Activated CD8-positive, alpha-beta T cell treated with anti-CD3 and anti-CD28 coated beads, Interleukin-2, amount 10 ng/mL, durations not matched to agents 7 days and 5 days (primary cell): ENCODE measurements around the gene CACNA1B. TPM values are rescaled to one million over a fixed set of nuclear protein-coding genes. Genes with fewer than 3 reads are reported as not detected.
"Not testable (repeated sequence)": the region's sequence is repeated elsewhere in the genome, so short reads cannot be mapped to it uniquely, and the experiment has no call there.

Experiments used
- ATAC-seq: fragments of 150-1000 bp; cut with Tn5 transposase; one replicate; pipeline ENCODE4 v1.10.0; 2021; ENCODE audit warnings: moderate library complexity
- CTCF ChIA-PET: fragments of 350-600 bp; sonication (Branson Sonifier 250); formaldehyde crosslinking; loops from one replicate; lab custom pipeline; 2021; ENCODE audit warnings: antibody characterized with exemption; lab: Charles Lee
- POLR2A ChIA-PET: fragments of 350-600 bp; sonication (Branson Sonifier 250); formaldehyde crosslinking; loops from one replicate; lab custom pipeline; 2021; ENCODE audit warnings: antibody characterized with exemption; lab: Charles Lee
- DNase-seq: peaks from one replicate; pipeline ENCODE4 v3.0.0-alpha.2; 2020
- H3K27ac Mint-ChIP-seq: one replicate; pipeline ENCODE4 v1.8.0; 2021; ENCODE audit warnings: mild to moderate bottlenecking, mixed read lengths
- H3K27me3 Mint-ChIP-seq: one replicate; pipeline ENCODE4 v1.8.0; 2021; ENCODE audit warnings: low read depth, mixed read lengths
- H3K36me3 Mint-ChIP-seq: one replicate; pipeline ENCODE4 v1.8.0; 2021; ENCODE audit warnings: low read depth, mixed read lengths
- H3K4me1 Mint-ChIP-seq: one replicate; pipeline ENCODE4 v1.8.0; 2021; ENCODE audit warnings: low read depth, mixed read lengths
- H3K4me3 Mint-ChIP-seq: one replicate; pipeline ENCODE4 v1.8.0; 2021; ENCODE audit warnings: mild to moderate bottlenecking, mixed read lengths
- H3K9me3 Mint-ChIP-seq: one replicate; pipeline ENCODE4 v1.8.0; 2022; ENCODE audit warnings: mixed read lengths; ENCODE audit not compliant: insufficient read depth
- total RNA-seq, 2 experiments: library from RNA; stranded (reverse); gene quantifications; one replicate each; pipeline ENCODE4 v1.2.3, GENCODE V29; 2021

Gene CACNA1B
- total RNA-seq, 2 experiments from 2014 or later: not detected

DNA sequence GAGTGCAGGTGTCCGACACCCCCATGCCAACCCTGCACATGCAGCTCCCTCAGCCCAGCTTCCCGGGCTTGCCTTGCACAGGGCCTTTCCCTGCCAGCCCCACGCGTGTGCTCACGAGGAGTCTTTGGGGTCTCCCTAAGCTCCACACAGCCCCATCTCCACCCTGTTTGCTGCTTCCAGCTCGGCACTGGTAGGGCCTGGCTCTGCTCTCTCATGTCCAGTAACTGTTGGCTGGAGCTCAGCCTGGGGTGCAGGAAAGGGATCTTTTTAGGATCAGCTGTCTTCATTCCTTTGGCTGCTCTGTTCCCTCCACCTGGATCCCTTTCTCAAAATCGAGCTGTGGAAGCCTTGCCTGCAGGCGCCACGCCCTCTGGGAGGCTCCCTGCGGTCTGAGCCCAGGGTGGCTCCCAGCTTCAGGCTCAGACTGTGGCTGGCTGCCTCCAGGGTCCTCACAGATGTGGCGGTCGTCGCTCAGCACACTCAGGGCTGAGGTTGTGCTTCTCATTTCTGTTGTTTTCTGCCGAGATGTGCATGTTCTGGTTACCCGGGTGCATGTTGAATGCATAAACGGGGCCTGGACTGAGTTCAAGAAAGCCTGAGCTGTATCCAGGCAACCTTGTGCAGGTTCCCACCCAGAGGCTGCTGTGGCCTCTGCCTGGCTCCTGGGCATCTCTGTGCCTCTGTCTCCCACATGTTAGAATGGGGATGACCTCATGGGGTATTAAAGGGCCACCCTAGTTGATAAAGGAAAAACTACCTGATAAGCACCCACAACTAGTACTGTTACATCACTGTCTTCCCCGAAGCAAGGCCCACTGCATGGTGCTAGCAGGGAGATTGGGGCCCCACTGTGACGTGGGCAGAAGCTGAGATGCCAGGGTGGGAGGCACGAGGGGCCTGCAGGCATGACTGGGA lies 4.3 kb downstream of the CACNA1B start:
- no peaks in the 10 kb centered on the region for H3K4me1 Mint-ChIP-seq
- CTCF ChIA-PET: no interaction called here
- H3K9me3 Mint-ChIP-seq: no peaks in the 10 kb centered on the region
- H3K27me3 Mint-ChIP-seq: peaks cover 5% of the 10 kb centered on the region
- DNase-seq (no peak), ATAC-seq (no peak)
- H3K4me3 Mint-ChIP-seq: no peak overlapping the region
- POLR2A ChIA-PET: no interaction called here
- H3K36me3 Mint-ChIP-seq: no peaks in the 10 kb centered on the region
- H3K27ac Mint-ChIP-seq: no peak overlapping the region

DNA sequence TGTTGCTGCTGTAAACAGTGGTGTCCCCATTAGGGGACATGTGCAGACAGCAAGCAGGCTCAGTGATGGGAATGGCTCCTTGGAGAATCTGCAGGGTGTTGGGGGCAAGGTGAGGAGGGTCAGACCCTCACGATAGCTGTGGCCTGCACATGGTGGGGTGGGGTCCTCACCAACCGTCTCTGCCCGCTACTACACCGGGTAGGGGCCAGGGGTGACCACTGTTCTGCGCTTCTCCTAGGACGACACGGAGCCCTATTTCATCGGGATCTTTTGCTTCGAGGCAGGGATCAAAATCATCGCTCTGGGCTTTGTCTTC lies 4.9 kb downstream of the CACNA1B start:
- peaks cover 5% of the 10 kb centered on the region for H3K27me3 Mint-ChIP-seq
- no peaks in the 10 kb centered on the region for H3K4me1 Mint-ChIP-seq
- ChIA-PET CTCF (no interaction called here), POLR2A (no interaction called here)
- ATAC-seq: no peak
- no peaks in the 10 kb centered on the region for H3K9me3 Mint-ChIP-seq
- DNase-seq: no peak
- no peak overlapping the region for H3K4me3 Mint-ChIP-seq
- H3K36me3 Mint-ChIP-seq: no peaks in the 10 kb centered on the region
- no peak overlapping the region for H3K27ac Mint-ChIP-seq

- ATAC-seq, H3K9me3 Mint-ChIP-seq, POLR2A ChIA-PET, H3K4me1 Mint-ChIP-seq, CTCF ChIA-PET, H3K27ac Mint-ChIP-seq, H3K27me3 Mint-ChIP-seq, H3K36me3 Mint-ChIP-seq, DNase-seq, H3K4me3 Mint-ChIP-seq: not testable (repeated sequence)
Measured at GRCh38 chr9:137883977-137884376, 6.4 kb downstream of the CACNA1B start.

- ATAC-seq (peak; percentile 61), DNase-seq (peak; percentile 41)
- H3K27me3 Mint-ChIP-seq, H3K36me3 Mint-ChIP-seq, CTCF ChIA-PET, H3K4me3 Mint-ChIP-seq, H3K9me3 Mint-ChIP-seq, POLR2A ChIA-PET, H3K4me1 Mint-ChIP-seq, H3K27ac Mint-ChIP-seq: not testable (repeated sequence)
Measured at GRCh38 chr9:137884547-137884946, 7.0 kb downstream of the CACNA1B start.

DNA sequence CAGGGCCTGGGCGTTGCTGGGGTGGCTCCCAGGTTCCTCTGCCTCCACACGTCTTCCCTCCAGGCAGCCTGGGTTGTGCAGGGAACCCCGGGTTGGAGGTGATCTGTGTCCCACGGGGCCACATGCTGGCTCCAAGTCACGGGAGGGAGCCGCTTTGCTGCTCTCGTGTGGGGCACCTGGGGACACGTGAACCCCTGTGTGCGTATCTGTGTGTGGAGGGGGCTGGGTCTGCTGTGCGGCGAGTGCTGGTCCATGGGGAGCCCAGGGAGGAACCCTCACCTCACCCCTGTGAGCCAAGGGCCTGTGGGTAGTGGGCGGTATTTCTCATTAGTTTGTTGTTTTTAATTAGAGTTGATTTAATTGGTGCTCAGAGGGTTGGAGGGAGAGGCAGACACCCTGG lies 7.5 kb downstream of the CACNA1B start:
- H3K27ac Mint-ChIP-seq, POLR2A ChIA-PET, CTCF ChIA-PET, H3K36me3 Mint-ChIP-seq, DNase-seq, H3K27me3 Mint-ChIP-seq, ATAC-seq, H3K4me1 Mint-ChIP-seq, H3K4me3 Mint-ChIP-seq, H3K9me3 Mint-ChIP-seq: not testable (repeated sequence)

DNA sequence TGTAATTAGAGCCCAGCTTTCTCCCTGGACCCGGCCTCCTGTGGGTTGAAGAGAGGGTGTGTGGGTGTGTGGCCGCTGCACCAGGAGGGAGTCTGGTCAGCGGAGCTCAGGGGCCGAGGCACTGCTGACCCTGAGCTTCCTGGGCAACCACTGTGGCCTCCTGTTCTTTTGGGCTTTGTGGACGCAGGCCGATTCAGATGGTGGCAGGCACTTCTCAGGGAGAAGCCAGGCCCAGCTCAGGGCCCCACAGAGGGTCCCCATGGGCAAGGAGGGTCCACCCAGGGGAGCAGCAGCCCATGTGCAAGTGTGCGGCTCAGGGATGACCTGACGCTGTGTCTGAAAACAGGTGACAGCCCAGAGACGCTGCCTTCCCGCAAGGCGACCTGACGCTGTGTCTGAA lies 11.0 kb downstream of the CACNA1B start:
- H3K9me3 Mint-ChIP-seq, H3K27ac Mint-ChIP-seq, POLR2A ChIA-PET, H3K4me1 Mint-ChIP-seq, CTCF ChIA-PET, ATAC-seq, H3K27me3 Mint-ChIP-seq, H3K36me3 Mint-ChIP-seq, H3K4me3 Mint-ChIP-seq, DNase-seq: not testable (repeated sequence)

DNA sequence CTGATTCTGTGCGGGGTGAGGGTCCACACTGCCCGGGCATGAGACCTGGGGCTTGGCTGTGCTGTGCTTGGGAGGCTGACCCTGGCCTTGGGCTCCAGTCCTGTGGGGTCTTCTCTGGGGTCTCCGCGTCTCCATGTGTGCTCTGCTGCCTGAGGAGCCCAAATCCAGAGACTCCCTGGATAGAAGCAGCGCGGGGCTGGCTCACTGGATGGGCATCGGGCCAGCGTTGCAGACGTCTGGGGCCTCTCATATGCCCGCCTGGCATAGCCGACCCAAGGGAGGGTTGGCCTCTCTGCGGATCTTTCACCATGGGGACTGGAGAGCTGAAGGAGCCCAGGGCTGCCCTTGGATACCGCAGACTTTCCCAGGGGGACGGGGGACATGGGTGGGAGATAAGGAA lies 12.4 kb downstream of the CACNA1B start:
- H3K27ac Mint-ChIP-seq, H3K36me3 Mint-ChIP-seq, H3K27me3 Mint-ChIP-seq, DNase-seq, H3K4me1 Mint-ChIP-seq, H3K4me3 Mint-ChIP-seq, CTCF ChIA-PET, ATAC-seq, H3K9me3 Mint-ChIP-seq, POLR2A ChIA-PET: not testable (repeated sequence)

DNA sequence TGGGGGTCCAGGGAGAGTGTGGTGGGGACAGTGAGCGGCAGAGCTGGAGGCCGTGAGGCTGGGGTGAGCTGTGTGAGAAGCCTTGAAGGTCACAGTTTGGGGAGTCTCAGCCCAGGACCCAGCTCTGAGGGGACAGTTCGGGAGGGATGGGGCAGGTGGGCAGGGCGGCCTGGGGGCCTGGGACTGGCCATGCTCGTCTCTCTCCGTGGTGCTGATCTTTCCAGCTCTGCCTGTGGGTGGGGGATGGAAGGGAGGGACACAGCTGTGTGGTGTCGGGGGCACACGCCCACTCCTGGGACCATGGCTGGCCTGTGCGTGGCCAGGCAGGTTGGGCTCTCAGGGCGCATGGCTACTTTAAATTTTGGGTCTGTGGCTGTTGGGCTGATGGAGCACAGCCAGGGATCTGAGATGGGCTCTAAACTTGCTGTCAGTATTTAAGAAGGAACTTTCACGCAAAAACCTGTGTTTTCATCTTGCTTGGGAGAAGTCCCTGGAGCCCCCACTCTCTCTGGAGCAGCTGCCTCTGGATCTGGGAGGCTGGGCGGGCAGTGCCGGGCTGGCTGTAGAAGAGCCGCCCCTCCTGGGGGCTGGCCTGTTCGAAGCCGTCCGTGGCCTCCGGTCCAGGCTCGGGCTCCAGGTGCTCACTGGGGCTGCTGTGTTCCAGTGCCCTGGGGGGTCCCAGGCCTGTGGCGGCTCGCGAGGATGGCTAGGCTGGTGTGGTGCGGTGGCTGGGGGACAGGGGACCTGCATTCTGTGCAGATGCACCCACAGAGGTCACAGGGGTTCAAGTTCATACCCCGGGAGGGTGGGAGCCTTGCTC lies 13.4 kb downstream of the CACNA1B start:
- DNase-seq, H3K4me1 Mint-ChIP-seq, ATAC-seq, H3K9me3 Mint-ChIP-seq, H3K4me3 Mint-ChIP-seq, H3K27me3 Mint-ChIP-seq, CTCF ChIA-PET, POLR2A ChIA-PET, H3K36me3 Mint-ChIP-seq, H3K27ac Mint-ChIP-seq: not testable (repeated sequence)

- ChIA-PET CTCF (no interaction called here), POLR2A (no interaction called here)
- H3K4me3 Mint-ChIP-seq: no peak overlapping the region
- no peaks in the 10 kb centered on the region for H3K4me1 Mint-ChIP-seq
- DNase-seq: no peak
- no peak for ATAC-seq
- no peaks in the 10 kb centered on the region for H3K27me3 Mint-ChIP-seq
- no peaks in the 10 kb centered on the region for H3K36me3 Mint-ChIP-seq
- H3K27ac Mint-ChIP-seq: no peak overlapping the region
- no peaks in the 10 kb centered on the region for H3K9me3 Mint-ChIP-seq
Measured at GRCh38 chr9:137891588-137892423, 14.2 kb downstream of the CACNA1B start.

GRCh38 chr9:137892424-137893191 lies 15.0 kb downstream of the CACNA1B start:
- Mint-ChIP-seq H3K36me3 (no peaks in the 10 kb centered on the region), H3K27ac (no peak overlapping the region), H3K9me3 (no peaks in the 10 kb centered on the region), H3K4me3 (no peak overlapping the region), H3K27me3 (no peaks in the 10 kb centered on the region), H3K4me1 (no peaks in the 10 kb centered on the region)
- ChIA-PET POLR2A (no interaction called here), CTCF (no interaction called here)
- no peak for ATAC-seq
- DNase-seq: no peak

GRCh38 chr9:137893670-137894069 lies 16.1 kb downstream of the CACNA1B start:
- CTCF ChIA-PET: no interaction called here
- DNase-seq (no peak), ATAC-seq (no peak)
- Mint-ChIP-seq H3K4me3 (no peak overlapping the region), H3K27me3 (no peaks in the 10 kb centered on the region), H3K27ac (no peak overlapping the region), H3K9me3 (no peaks in the 10 kb centered on the region), H3K36me3 (no peaks in the 10 kb centered on the region), H3K4me1 (no peaks in the 10 kb centered on the region)
- POLR2A ChIA-PET: no interaction called here
